ENCODE results near the gene ELL.

DNA sequence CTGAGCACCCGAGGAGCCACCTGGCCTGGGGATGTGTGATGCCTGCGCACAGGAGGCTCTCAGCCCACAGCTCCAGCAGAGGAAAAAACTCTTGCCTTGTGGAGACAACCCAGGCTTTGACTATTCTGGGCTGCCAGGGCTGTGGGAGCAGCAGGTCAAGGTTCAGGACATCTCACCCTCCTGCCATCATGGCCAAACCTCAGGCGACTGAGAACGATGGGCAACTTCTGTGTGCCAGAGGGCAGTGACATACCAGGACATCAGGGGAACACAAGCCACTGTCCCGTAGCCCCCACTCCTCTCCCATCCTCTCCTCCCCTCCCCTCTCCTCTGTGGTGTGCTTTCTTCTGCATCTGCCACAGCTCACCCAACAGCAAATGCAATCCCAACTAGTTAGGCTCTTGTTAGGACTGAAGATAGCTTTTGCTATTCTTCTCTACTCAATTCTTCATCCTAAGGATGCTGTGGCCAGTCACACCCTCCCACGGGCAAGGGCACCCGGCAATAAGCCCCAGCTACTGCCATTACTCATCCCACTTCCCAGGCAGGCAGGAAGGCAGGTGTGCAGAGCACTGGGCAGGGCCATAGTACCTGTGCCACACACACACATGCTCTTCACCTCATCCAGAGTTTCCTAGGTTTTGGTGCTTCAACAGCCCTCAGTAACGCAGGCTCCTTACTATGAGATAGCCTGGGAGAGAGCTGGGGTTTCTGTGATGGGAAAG, 16.8 kb downstream of the ELL start:
- TF ChIP-seq CTCF (IDR thresholded peaks at IDR 0.05; ENCODE audit: insufficient read depth, low read depth, low read length) (no peak), EZH2 (IDR thresholded peaks at IDR 0.05; ENCODE audit: insufficient read depth, low read length) (no peak)
